Measurements from ENCODE around the gene RUBCN. TPM values are rescaled to one million over a fixed set of nuclear protein-coding genes. Genes with fewer than 3 reads are reported as not detected.

The RUBCN gene
- total and polyA plus RNA-seq, 2 donors (not counting 1 experiment from before 2014, with no cell fraction given) = 57.3 to 423 TPM

GRCh38 chr3:197749315-197749600 is 12.6 kb upstream of the RUBCN start:
- Mint-ChIP-seq H3K9me3 (ENCODE audit: insufficient read depth) (no peaks in the 10 kb centered on the region), H3K27ac (peak overlapping the region; percentile 95), H3K27me3 (no peaks in the 10 kb centered on the region), H3K4me1 (peaks cover 43% of the 10 kb centered on the region), H3K4me3 (peak overlapping the region; percentile 96)
- TF ChIP-seq CTCF (IDR thresholded peaks at IDR 0.05) (no peak), EZH2 (IDR thresholded peaks at IDR 0.05; ENCODE audit: borderline replicate concordance, insufficient read depth, low read depth, low read length, poor library complexity, severe bottlenecking) (no peak)
- H3K79me2 ChIP-seq (ENCODE audit: control insufficient read depth, insufficient read depth, low read length) = peaks cover 36% of the 10 kb centered on the region
- no peak for DNase-seq
- H3K4me3 ChIP-seq (ENCODE audit: control extremely low read depth in 1 of 5, extremely low read depth in 1 of 5, insufficient read depth in 1 of 5, low read depth in 2 of 5, low read length in 4 of 5) = peak overlapping the region; percentile 47 to 97 (median 76)
- H2AFZ ChIP-seq (ENCODE audit: insufficient read depth, low read depth, low read length, poor library complexity, severe bottlenecking) = peak overlapping the region; percentile 94
- CTCF ChIA-PET = interaction anchor here (0.5 to 1.7 kb wide), 8 partner anchors 10 to 79 kb away, joined by 3 to 11 read pairs (median 6); partner anchors contain the start of genes LRCH3 and RUBCN
- POLR2A ChIA-PET = interaction anchor here (0.7 to 2.2 kb wide), 4 partner anchors 9 to 75 kb away, joined by 4 to 12 read pairs (median 6); partner anchors contain the start of gene RUBCN
- no peaks in the 10 kb centered on the region for H3K27me3 ChIP-seq (replicated peaks in 1 of 4; ENCODE audit: control extremely low read depth in 1 of 4, control insufficient read depth in 3 of 4, insufficient read depth in 4 of 4, low read length in 3 of 4)
- intact Hi-C loops (cut with micrococcal nuclease) = loop anchor here (1.0 to 2.0 kb wide), 6 partner anchors 15 to 150 kb away; no protein-coding TSS in a partner anchor
- WGBS (ENCODE audit: insufficient coverage) = under 1% methylated on average over 18 of the region's 18 CpGs
- peak overlapping the region; percentile 88 for H3K9ac ChIP-seq (ENCODE audit: low read length)
- peak overlapping the region; percentile 96 for H3K4me2 ChIP-seq (replicated peaks; ENCODE audit: low read depth, low read length, poor library complexity, severe bottlenecking)
- H3K27ac ChIP-seq (ENCODE audit: low read length in 2 of 2) = peak overlapping the region; percentile 77 to 94
- no peaks in the 10 kb centered on the region for H3K36me3 ChIP-seq (replicated peaks in 1 of 2; ENCODE audit: control extremely low read depth in 1 of 2, control insufficient read depth in 1 of 2, extremely low read depth in 1 of 2, insufficient read depth in 2 of 2, low read length in 1 of 2)
- H3K9me3 ChIP-seq (ENCODE audit: control extremely low read depth in 1 of 3, control insufficient read depth in 2 of 3, insufficient read depth in 1 of 3, low read length in 2 of 3) = peaks cover 0 to 1% (median 0%) of the 10 kb centered on the region in 3 donors
- H4K20me1 ChIP-seq (ENCODE audit: control insufficient read depth, insufficient read depth, low read length, poor library complexity, severe bottlenecking) = peaks cover 22% of the 10 kb centered on the region
- peak; percentile 48 for ATAC-seq (ENCODE audit: low read depth)
- peaks cover 18 to 26% of the 10 kb centered on the region in 2 donors for H3K4me1 ChIP-seq (ENCODE audit: control insufficient read depth in 2 of 2, insufficient read depth in 2 of 2, low read length in 2 of 2)

- intact Hi-C loops (cut with micrococcal nuclease) = loop anchor here (1.0 to 2.0 kb wide), 6 partner anchors 14 to 149 kb away; no protein-coding TSS in a partner anchor
- Histone ChIP-seq H3K9ac (ENCODE audit: low read length) (peak overlapping the region; percentile 88), H2AFZ (ENCODE audit: insufficient read depth, low read depth, low read length, poor library complexity, severe bottlenecking) (peak overlapping the region; percentile 94), H3K4me1 (ENCODE audit: control insufficient read depth in 2 of 2, insufficient read depth in 2 of 2, low read length in 2 of 2) (peaks cover 18 to 26% of the 10 kb centered on the region in 2 donors), H3K27ac (ENCODE audit: low read length in 2 of 2) (peak overlapping the region; percentile 77 to 94), H3K9me3 (ENCODE audit: control extremely low read depth in 1 of 3, control insufficient read depth in 2 of 3, insufficient read depth in 1 of 3, low read length in 2 of 3) (peaks cover 0 to 1% (median 0%) of the 10 kb centered on the region in 3 donors), H3K4me3 (ENCODE audit: control extremely low read depth in 1 of 5, extremely low read depth in 1 of 5, insufficient read depth in 1 of 5, low read depth in 2 of 5, low read length in 4 of 5) (peak overlapping the region; percentile 47 to 97 (median 76)), H3K79me2 (ENCODE audit: control insufficient read depth, insufficient read depth, low read length) (peaks cover 31% of the 10 kb centered on the region), H3K36me3 (replicated peaks in 1 of 2; ENCODE audit: control extremely low read depth in 1 of 2, control insufficient read depth in 1 of 2, extremely low read depth in 1 of 2, insufficient read depth in 2 of 2, low read length in 1 of 2) (no peaks in the 10 kb centered on the region), H3K27me3 (replicated peaks in 1 of 4; ENCODE audit: control extremely low read depth in 1 of 4, control insufficient read depth in 3 of 4, insufficient read depth in 4 of 4, low read length in 3 of 4) (no peaks in the 10 kb centered on the region), H4K20me1 (ENCODE audit: control insufficient read depth, insufficient read depth, low read length, poor library complexity, severe bottlenecking) (peaks cover 20% of the 10 kb centered on the region), H3K4me2 (replicated peaks; ENCODE audit: low read depth, low read length, poor library complexity, severe bottlenecking) (peak overlapping the region; percentile 96)
- ChIA-PET CTCF (interaction anchor here (0.6 to 1.7 kb wide), 8 partner anchors 10 to 74 kb away, joined by 3 to 11 read pairs (median 6); partner anchors contain the start of genes LRCH3 and RUBCN), POLR2A (interaction anchor here (0.7 to 2.2 kb wide), 4 partner anchors 9 to 74 kb away, joined by 4 to 12 read pairs (median 6); partner anchors contain the start of gene RUBCN)
- H3K4me3 Mint-ChIP-seq = peak overlapping the region; percentile 96
- peaks cover 38% of the 10 kb centered on the region for H3K4me1 Mint-ChIP-seq
- TF ChIP-seq EZH2 (IDR thresholded peaks at IDR 0.05; ENCODE audit: borderline replicate concordance, insufficient read depth, low read depth, low read length, poor library complexity, severe bottlenecking) (no peak), CTCF (IDR thresholded peaks at IDR 0.05) (no peak)
- no peak for ATAC-seq (ENCODE audit: low read depth)
- H3K27me3 Mint-ChIP-seq = no peaks in the 10 kb centered on the region
- no peak for DNase-seq
- WGBS (ENCODE audit: insufficient coverage) = 33% methylated on average over 3 of the region's 12 CpGs
- no peaks in the 10 kb centered on the region for H3K9me3 Mint-ChIP-seq (ENCODE audit: insufficient read depth)
- H3K27ac Mint-ChIP-seq = peak overlapping the region; percentile 95
Observed at GRCh38 chr3:197748597-197749314, 12.1 kb upstream of the RUBCN start.
